ENCODE measurements around the gene CYBC1. TPM values are rescaled to one million over a fixed set of nuclear protein-coding genes. Genes with fewer than 3 reads are reported as not detected.

Gene CYBC1
- total RNA-seq, 1 donor from 2014 or later, result 78.1 TPM

- Mint-ChIP-seq H3K27me3 (no peaks in the 10 kb centered on the region), H3K4me3 (no peak overlapping the region), H3K9me3 (no peaks in the 10 kb centered on the region), H3K36me3 (peaks cover 21% of the 10 kb centered on the region), H3K4me1 (ENCODE audit: unreplicated experiment) (peaks cover 5% of the 10 kb centered on the region), H3K27ac (no peak overlapping the region)
- no peak for DNase-seq (ENCODE audit: extremely low spot score, unreplicated experiment)
- TF ChIP-seq CTCF (conservative IDR thresholded peaks at IDR 0.05), result peak; percentile 73
Measured at GRCh38 chr17:82424001-82424862, 26.3 kb downstream of the CYBC1 start.

GRCh38 chr17:82419540-82419939 lies 31.0 kb downstream of the CYBC1 start:
- TF ChIP-seq CTCF (conservative IDR thresholded peaks at IDR 0.05), result no peak
- DNase-seq (ENCODE audit: extremely low spot score, unreplicated experiment), result no peak
- Mint-ChIP-seq H3K27ac (peak overlapping the region; percentile 68), H3K4me3 (peak overlapping the region; percentile 87), H3K36me3 (peaks cover 21% of the 10 kb centered on the region), H3K4me1 (ENCODE audit: unreplicated experiment) (peaks cover 12% of the 10 kb centered on the region), H3K27me3 (no peaks in the 10 kb centered on the region), H3K9me3 (no peaks in the 10 kb centered on the region)

GRCh38 chr17:82418001-82418986 lies 32.3 kb downstream of the CYBC1 start, which contains the start of the genes HEXD and OGFOD3:
Gene HEXD, plus strand, starts transcription at chr17:82418347. Its CDS starts 1,453 bp downstream, at chr17:82419800.
Gene OGFOD3, minus strand, starts transcription at chr17:82418586. Its CDS starts 101 bp downstream, at chr17:82418485.
- peaks cover 24% of the 10 kb centered on the region for H3K36me3 Mint-ChIP-seq
- DNase-seq (ENCODE audit: extremely low spot score, unreplicated experiment), result peak; percentile 89
- peak within 1 kb of the TSS; percentile 87 for H3K4me3 Mint-ChIP-seq
- H3K27me3 Mint-ChIP-seq, result no peaks in the 10 kb centered on the region
- H3K4me1 Mint-ChIP-seq (ENCODE audit: unreplicated experiment), result peaks cover 15% of the 10 kb centered on the region
- peak; percentile 19 for TF ChIP-seq CTCF (conservative IDR thresholded peaks at IDR 0.05)
- H3K27ac Mint-ChIP-seq, result peak within 1 kb of the TSS; percentile 68
- no peaks in the 10 kb centered on the region for H3K9me3 Mint-ChIP-seq

GRCh38 chr17:82416771-82417170 lies 33.8 kb downstream of the CYBC1 start:
- peaks cover 15% of the 10 kb centered on the region for H3K4me1 Mint-ChIP-seq (ENCODE audit: unreplicated experiment)
- H3K9me3 Mint-ChIP-seq, result no peaks in the 10 kb centered on the region
- no peaks in the 10 kb centered on the region for H3K27me3 Mint-ChIP-seq
- H3K4me3 Mint-ChIP-seq, result no peak overlapping the region
- no peak overlapping the region for H3K27ac Mint-ChIP-seq
- no peak for DNase-seq (ENCODE audit: extremely low spot score, unreplicated experiment)
- peaks cover 15% of the 10 kb centered on the region for H3K36me3 Mint-ChIP-seq
- TF ChIP-seq CTCF (conservative IDR thresholded peaks at IDR 0.05), result peak; percentile 63

- H3K27me3 Mint-ChIP-seq, result no peaks in the 10 kb centered on the region
- H3K27ac Mint-ChIP-seq, result no peak overlapping the region
- H3K4me1 Mint-ChIP-seq (ENCODE audit: unreplicated experiment), result peaks cover 15% of the 10 kb centered on the region
- TF ChIP-seq CTCF (conservative IDR thresholded peaks at IDR 0.05), result no peak
- H3K9me3 Mint-ChIP-seq, result no peaks in the 10 kb centered on the region
- H3K4me3 Mint-ChIP-seq, result no peak overlapping the region
- no peak for DNase-seq (ENCODE audit: extremely low spot score, unreplicated experiment)
- H3K36me3 Mint-ChIP-seq, result peaks cover 15% of the 10 kb centered on the region
Measured at GRCh38 chr17:82416264-82416663, 34.3 kb downstream of the CYBC1 start.
